Measurements from ENCODE around the gene ZNF646.
A peak's percentile ranks its signal among the peaks of the same experiment; 100 is the strongest.

ZNF646 gene

GRCh38 chr16:31073970-31074813, at the start of gene ZNF646, which contains the start of gene ZNF668:
ZNF646 (plus strand) TSS chr16:31074422; CDS start chr16:31076325, 1,903 bp downstream.
ZNF668 (minus strand) TSS chr16:31074240; CDS start chr16:31064459, 9,781 bp downstream.
- DNase-seq (ENCODE audit: low read depth in 2 of 2) = peak; percentile 98 to 99

GRCh38 chr16:31025339-31025738, 48.9 kb upstream of the ZNF646 start:
- no peak for DNase-seq (ENCODE audit: low read depth in 2 of 2)

GRCh38 chr16:31029272-31029671, 45.0 kb upstream of the ZNF646 start:
- no peak for DNase-seq (ENCODE audit: low read depth in 2 of 2)

GRCh38 chr16:31031276-31031675, 42.9 kb upstream of the ZNF646 start:
- no peak for DNase-seq (ENCODE audit: low read depth in 2 of 2)

- DNase-seq (ENCODE audit: low read depth in 2 of 2) = peak; percentile 94 to 96
These were observed 41.2 kb upstream of the ZNF646 start, which contains the start of gene STX4 for GRCh38 chr16:31032736-31033708. STX4 (plus strand) TSS chr16:31033558; CDS start chr16:31033806, 248 bp downstream.

GRCh38 chr16:31033709-31034492, 40.3 kb upstream of the ZNF646 start:
- DNase-seq (ENCODE audit: low read depth in 2 of 2) = peak; percentile 70 to 81

GRCh38 chr16:31036691-31037090, 37.5 kb upstream of the ZNF646 start:
- no peak for DNase-seq (ENCODE audit: low read depth in 2 of 2)

GRCh38 chr16:31038993-31039392, 35.2 kb upstream of the ZNF646 start:
- no peak for DNase-seq (ENCODE audit: low read depth in 2 of 2)

- DNase-seq (ENCODE audit: low read depth in 2 of 2) = no peak
These were observed 31.4 kb upstream of the ZNF646 start for GRCh38 chr16:31042866-31043265.

- no peak for DNase-seq (ENCODE audit: low read depth in 2 of 2)
These were observed 30.9 kb upstream of the ZNF646 start for GRCh38 chr16:31043352-31043751.

GRCh38 chr16:31043898-31044481, 30.2 kb upstream of the ZNF646 start:
- DNase-seq (ENCODE audit: low read depth in 2 of 2) = no peak

GRCh38 chr16:31050280-31051030, 23.8 kb upstream of the ZNF646 start:
- DNase-seq (ENCODE audit: low read depth in 2 of 2) = no peak

- no peak for DNase-seq (ENCODE audit: low read depth in 2 of 2)
These were observed 22.1 kb upstream of the ZNF646 start for GRCh38 chr16:31052114-31052513.

- no peak for DNase-seq (ENCODE audit: low read depth in 2 of 2)
These were observed 18.6 kb upstream of the ZNF646 start for GRCh38 chr16:31055613-31056012.

- DNase-seq (ENCODE audit: low read depth in 2 of 2) = no peak
These were observed 13.0 kb upstream of the ZNF646 start for GRCh38 chr16:31061126-31061812.

GRCh38 chr16:31061813-31062440, 12.3 kb upstream of the ZNF646 start:
- no peak for DNase-seq (ENCODE audit: low read depth in 2 of 2)

GRCh38 chr16:31063495-31063842, 10.8 kb upstream of the ZNF646 start:
- DNase-seq (ENCODE audit: low read depth in 2 of 2) = no peak

- no peak for DNase-seq (ENCODE audit: low read depth in 2 of 2)
These were observed 10.2 kb upstream of the ZNF646 start for GRCh38 chr16:31063843-31064611.

Measured in stimulated activated CD4-positive, alpha-beta T cell treated with anti-CD3 and anti-CD28 coated beads, Interleukin-15, amount 100 ng/mL, for 48 hours (primary cell).